ENCODE data around the gene VNN1.

DNA sequence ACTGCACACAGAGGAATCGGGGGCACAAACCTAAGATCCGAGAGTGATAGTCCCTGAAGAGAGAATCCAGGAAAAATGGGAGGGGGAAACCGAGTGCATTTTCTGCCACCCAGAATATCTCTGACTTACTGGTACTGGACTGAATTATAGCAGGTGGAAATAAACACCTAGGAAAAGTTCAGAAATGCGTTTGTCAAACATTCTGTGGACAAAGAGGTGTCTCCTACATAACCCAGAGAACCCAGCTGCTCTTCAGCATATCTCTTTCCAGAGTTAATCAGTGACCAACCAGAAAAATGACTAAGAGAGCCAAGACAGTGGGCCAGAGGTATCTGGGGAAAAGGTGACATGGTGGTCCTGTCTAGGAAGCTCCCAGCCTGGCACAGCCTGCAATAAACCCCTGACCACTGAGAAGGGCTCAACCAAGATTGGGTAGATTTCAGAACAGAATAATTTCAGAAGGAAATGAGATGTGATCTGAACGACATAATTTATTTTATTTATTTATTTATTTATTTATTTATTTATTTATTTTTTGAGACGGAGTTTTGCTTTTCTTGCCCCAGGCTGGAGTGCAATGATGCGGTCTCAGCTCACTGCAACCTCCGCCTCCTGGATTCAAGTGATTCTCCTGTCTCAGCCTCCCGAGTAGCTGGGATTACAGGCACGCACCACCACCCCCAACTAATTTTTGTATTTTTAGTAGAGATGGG is 6.0 kb upstream of the VNN1 start:
- TF ChIP-seq, protein P1, sequence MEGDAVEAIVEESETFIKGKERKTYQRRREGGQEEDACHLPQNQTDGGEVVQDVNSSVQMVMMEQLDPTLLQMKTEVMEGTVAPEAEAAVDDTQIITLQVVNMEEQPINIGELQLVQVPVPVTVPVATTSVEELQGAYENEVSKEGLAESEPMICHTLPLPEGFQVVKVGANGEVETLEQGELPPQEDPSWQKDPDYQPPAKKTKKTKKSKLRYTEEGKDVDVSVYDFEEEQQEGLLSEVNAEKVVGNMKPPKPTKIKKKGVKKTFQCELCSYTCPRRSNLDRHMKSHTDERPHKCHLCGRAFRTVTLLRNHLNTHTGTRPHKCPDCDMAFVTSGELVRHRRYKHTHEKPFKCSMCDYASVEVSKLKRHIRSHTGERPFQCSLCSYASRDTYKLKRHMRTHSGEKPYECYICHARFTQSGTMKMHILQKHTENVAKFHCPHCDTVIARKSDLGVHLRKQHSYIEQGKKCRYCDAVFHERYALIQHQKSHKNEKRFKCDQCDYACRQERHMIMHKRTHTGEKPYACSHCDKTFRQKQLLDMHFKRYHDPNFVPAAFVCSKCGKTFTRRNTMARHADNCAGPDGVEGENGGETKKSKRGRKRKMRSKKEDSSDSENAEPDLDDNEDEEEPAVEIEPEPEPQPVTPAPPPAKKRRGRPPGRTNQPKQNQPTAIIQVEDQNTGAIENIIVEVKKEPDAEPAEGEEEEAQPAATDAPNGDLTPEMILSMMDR (IDR thresholded peaks at IDR 0.05) = no peak
- no peak for TF ChIP-seq POLR2A (IDR thresholded peaks at IDR 0.05)
- no peak for TF ChIP-seq POLR2AphosphoS5 (IDR thresholded peaks at IDR 0.05)

All from breast epithelium (tissue), 3 donors.